Memory B cell (primary cell): ENCODE results near the gene TMEM106C.

Experiments used
- ATAC-seq: fragments of 150-1000 bp; cut with Tn5 transposase; 2 replicates; pipeline ENCODE4 v1.10.0; 2021; ENCODE audit warnings: low read depth, mild to moderate bottlenecking, moderate library complexity
- DNase-seq, 2 donors: peaks; one replicate each; pipeline ENCODE4 v3.0.0; 2022; ENCODE audit warnings: low spot score in 2 of 2
- H3K27ac Mint-ChIP-seq: one replicate; pipeline ENCODE4 v1.8.0; 2022; ENCODE audit warnings: mild to moderate bottlenecking, moderate library complexity, mixed read lengths
- H3K27me3 Mint-ChIP-seq: one replicate; pipeline ENCODE4 v1.8.0; 2022; ENCODE audit warnings: mixed read lengths
- H3K36me3 Mint-ChIP-seq: one replicate; pipeline ENCODE4 v1.8.0; 2022; ENCODE audit warnings: mild to moderate bottlenecking, mixed read lengths
- H3K4me1 Mint-ChIP-seq: one replicate; pipeline ENCODE4 v1.8.0; 2022; ENCODE audit warnings: mixed read lengths
- H3K4me3 Mint-ChIP-seq: one replicate; pipeline ENCODE4 v1.8.0; 2022; ENCODE audit warnings: mild to moderate bottlenecking, moderate library complexity, mixed read lengths
- H3K9me3 Mint-ChIP-seq: one replicate; pipeline ENCODE4 v1.8.0; 2022; ENCODE audit warnings: mixed read lengths

Gene TMEM106C

DNA sequence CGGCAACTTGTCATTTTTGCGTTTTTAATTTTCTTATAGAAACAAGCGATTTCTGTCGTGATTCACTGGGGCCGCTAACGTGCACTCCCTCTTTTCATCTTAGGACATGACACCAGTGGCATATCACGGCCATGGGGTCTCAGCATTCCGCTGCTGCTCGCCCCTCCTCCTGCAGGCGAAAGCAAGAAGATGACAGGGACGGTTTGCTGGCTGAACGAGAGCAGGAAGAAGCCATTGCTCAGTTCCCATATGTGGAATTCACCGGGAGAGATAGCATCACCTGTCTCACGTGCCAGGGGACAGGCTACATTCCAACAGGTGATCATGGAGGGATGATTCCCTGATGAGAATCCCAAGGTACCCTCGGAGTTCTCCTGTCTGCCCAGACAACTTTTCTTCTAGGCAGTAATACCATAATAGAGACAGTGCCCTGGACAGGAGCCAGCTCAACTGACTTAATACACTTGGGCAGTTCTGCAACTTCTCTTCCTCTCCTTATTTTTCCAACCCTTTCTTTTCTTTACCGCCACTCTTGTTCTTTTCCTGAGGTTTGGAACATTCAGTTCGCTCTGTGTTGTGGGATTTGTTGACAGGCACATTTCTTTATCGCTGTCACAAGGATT is 821 bp downstream of the TMEM106C start:
- H3K4me1 Mint-ChIP-seq: peaks cover 13% of the 10 kb centered on the region
- peaks cover 8% of the 10 kb centered on the region for H3K27me3 Mint-ChIP-seq
- H3K9me3 Mint-ChIP-seq: no peaks in the 10 kb centered on the region
- peak overlapping the region; percentile 99 for H3K4me3 Mint-ChIP-seq
- H3K36me3 Mint-ChIP-seq: peaks cover 9% of the 10 kb centered on the region
- peak overlapping the region; percentile 95 for H3K27ac Mint-ChIP-seq
- DNase-seq (no peak), ATAC-seq (no peak)

DNA sequence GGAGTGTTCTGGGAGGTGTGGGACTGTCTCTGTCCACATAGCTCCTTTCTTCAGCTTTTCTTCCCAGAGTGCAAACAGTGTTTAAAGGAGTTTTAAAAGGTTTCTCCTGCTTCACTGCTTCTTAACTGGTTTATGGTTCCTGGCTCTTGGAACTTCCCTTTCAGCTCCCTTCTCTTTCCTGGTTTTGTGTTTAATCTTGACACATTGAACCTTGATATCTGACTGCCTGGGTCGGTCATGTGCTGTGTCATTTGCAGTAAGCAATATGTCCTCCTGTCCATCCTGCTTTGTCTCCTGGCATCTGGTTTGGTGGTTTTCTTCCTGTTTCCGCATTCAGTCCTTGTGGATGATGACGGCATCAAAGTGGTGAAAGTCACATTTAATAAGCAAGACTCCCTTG is 2.2 kb downstream of the TMEM106C start:
- Mint-ChIP-seq H3K36me3 (peaks cover 7% of the 10 kb centered on the region), H3K9me3 (no peaks in the 10 kb centered on the region), H3K4me3 (no peak overlapping the region), H3K4me1 (peaks cover 13% of the 10 kb centered on the region), H3K27ac (no peak overlapping the region), H3K27me3 (peaks cover 2% of the 10 kb centered on the region)
- DNase-seq (no peak), ATAC-seq (no peak)

DNA sequence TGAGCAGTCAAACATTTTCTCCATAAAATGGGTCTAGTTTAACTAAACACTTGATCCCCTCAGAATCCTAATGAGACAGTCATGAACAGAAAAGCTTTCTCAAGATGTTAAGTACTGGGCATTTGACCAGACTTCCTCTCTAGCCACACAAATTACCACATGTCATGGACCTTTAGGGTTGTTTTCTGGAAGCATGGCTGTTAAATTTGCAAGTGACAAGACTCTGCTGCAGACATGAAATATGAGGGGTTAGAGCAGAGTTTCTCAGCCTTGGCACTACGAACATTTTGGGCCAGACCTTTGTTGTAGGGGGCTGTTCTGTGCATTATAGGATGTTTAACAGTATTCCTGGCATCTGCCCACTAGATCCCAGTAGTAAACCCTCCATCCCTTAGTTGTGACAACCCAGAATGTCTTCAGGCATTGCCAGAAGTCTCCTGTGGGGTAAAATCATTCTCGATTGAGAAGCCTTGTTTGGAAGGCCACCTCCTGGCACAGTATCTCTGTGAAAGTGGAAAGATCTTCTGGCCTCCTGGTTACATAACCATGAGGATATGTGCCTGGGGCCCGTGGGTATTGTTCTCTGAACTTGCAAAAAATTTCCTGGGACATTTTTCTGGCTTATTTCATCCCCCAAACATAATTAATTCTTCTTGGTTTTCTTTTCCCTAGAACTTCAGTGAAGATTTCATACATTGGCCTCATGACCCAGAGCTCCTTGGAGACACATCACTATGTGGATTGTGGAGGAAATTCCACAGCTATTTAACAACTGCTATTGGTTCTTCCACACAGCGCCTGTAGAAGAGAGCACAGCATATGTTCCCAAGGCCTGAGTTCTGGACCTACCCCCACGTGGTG is 4.3 kb downstream of the TMEM106C start:
- Mint-ChIP-seq H3K27ac (no peak overlapping the region), H3K4me3 (no peak overlapping the region), H3K36me3 (peaks cover 7% of the 10 kb centered on the region)

DNA sequence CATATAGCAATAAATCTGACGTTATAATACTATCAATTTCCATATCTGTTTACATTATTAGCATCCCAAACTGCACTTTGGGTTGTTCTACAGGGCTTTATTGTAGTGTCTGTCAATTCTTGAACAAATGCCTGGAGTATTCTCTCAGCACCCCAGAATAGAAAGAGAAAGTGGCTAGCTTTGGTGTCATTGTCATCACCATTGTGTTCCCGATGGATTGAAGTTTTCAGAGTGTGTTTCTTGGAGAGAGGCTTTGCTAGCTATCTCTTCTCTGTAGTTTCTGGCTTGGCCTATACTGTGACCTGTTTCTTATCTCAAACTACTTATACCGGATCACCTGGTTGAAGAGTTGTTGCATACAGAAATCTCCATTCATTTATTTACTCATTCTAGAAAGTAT is 6.4 kb downstream of the TMEM106C start:
- ATAC-seq: no peak
- Mint-ChIP-seq H3K9me3 (no peaks in the 10 kb centered on the region), H3K4me1 (peaks cover 3% of the 10 kb centered on the region), H3K4me3 (no peak overlapping the region), H3K27ac (no peak overlapping the region), H3K27me3 (no peaks in the 10 kb centered on the region), H3K36me3 (peaks cover 7% of the 10 kb centered on the region)
- DNase-seq: no peak

More for the DNA sequence above, 4.3 kb downstream of the TMEM106C start:
- Mint-ChIP-seq H3K4me1 (peaks cover 13% of the 10 kb centered on the region), H3K27me3 (no peaks in the 10 kb centered on the region), H3K9me3 (no peaks in the 10 kb centered on the region)
- DNase-seq (no peak), ATAC-seq (no peak)

DNA sequence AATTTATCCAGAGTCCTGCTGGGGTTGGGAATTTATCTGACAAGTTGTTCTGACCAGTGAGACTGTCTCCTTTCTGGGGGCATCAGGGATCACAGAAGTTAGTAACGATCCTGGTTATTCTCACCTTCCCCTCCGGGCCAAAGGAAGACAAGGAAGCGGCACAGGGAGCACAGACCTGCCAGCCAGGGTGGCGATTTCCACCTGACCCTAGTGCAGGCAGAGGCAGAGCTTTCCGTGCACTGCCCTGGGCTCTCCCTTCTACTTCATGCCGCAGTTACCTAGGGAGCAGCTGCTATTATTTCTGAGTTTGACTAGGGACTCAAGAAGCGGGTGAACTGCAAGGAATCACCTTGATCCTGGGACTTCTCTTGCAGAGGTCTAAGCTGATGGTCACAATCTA is 7.4 kb downstream of the TMEM106C start:
- H3K27ac Mint-ChIP-seq: no peak overlapping the region
- DNase-seq (no peak), ATAC-seq (no peak)
- H3K9me3 Mint-ChIP-seq: no peaks in the 10 kb centered on the region
- no peaks in the 10 kb centered on the region for H3K4me1 Mint-ChIP-seq
- H3K36me3 Mint-ChIP-seq: peaks cover 5% of the 10 kb centered on the region
- H3K27me3 Mint-ChIP-seq: no peaks in the 10 kb centered on the region
- no peak overlapping the region for H3K4me3 Mint-ChIP-seq

DNA sequence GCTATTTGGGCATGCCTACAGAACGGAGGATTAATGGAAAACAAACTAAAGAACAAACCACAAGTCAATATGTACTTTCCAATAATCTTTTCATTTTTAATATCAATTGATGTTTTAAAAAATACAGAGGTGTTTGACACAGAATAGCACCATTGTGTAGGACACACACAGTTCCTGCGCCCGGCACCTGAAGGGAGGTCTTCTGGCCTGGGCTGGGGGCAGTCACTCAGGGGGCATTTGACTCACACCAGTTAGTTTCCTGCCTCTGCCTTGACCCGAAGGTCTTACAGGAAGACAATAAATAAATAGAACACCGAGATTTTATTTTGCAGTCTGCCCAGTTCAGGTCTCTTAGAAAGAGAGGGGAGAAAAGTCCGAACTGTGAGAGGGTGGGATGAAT is 9.5 kb downstream of the TMEM106C start:
- no peaks in the 10 kb centered on the region for H3K9me3 Mint-ChIP-seq
- DNase-seq (no peak), ATAC-seq (no peak)
- peaks cover 1% of the 10 kb centered on the region for H3K36me3 Mint-ChIP-seq
- peaks cover 5% of the 10 kb centered on the region for H3K4me1 Mint-ChIP-seq
- no peaks in the 10 kb centered on the region for H3K27me3 Mint-ChIP-seq
- no peak overlapping the region for H3K4me3 Mint-ChIP-seq
- no peak overlapping the region for H3K27ac Mint-ChIP-seq

DNA sequence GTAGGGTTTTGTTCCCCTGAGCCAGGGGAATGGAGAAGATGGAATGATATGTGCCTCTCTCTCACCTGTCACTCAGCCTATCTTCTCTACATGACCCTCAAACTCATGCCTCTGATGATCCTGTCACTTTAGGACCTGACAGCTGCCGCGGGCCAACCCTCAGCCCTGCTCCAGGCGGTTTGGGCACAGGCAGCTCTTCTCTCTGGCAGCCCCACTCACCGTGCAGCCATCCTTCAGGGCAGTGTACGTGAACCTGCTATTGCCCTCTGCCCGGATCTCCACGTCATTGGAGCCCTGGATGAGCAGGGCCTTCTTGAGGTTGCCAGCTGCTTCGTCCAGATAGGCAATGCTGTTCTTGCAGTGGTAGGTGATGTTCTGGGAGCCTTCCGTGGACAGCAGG is 10.5 kb downstream of the TMEM106C start:
- Mint-ChIP-seq H3K36me3 (peaks cover 1% of the 10 kb centered on the region), H3K4me1 (peaks cover 5% of the 10 kb centered on the region), H3K27ac (no peak overlapping the region), H3K9me3 (no peaks in the 10 kb centered on the region), H3K27me3 (peaks cover 1% of the 10 kb centered on the region), H3K4me3 (no peak overlapping the region)
- DNase-seq: no peak
- ATAC-seq: no peak

DNA sequence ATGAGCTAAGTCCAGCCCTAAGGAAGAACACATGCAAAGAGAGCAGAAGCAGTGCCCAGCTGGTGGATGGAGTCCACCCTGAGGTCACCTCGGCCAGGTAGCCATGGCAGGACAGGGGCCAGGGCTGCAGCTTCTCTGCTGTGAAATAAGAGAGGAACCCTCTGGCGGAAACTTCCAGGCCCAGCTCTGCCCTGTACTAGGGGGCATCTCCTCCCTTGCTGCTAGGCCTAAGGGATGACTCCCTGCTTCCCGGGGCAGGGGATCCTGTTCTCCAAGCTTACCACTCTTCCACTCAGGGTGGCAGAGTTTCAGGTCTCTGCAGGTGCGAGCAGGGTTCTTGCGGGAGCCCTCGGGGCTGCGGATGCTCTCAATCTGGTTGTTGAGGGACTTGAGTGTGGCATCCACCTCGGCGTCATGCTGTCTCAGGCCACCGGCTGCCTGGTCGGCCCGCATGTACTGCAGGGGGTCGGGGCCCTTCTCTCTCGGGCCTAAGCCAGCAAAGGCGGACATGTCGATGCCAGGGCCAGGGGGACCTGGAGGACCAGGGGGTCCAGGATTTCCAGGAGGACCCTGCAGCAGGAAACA is 11.7 kb downstream of the TMEM106C start:
- no peaks in the 10 kb centered on the region for H3K9me3 Mint-ChIP-seq
- H3K4me3 Mint-ChIP-seq: no peak overlapping the region
- no peak overlapping the region for H3K27ac Mint-ChIP-seq
- peaks cover 1% of the 10 kb centered on the region for H3K36me3 Mint-ChIP-seq
- ATAC-seq (no peak), DNase-seq (no peak)
- peaks cover 4% of the 10 kb centered on the region for H3K27me3 Mint-ChIP-seq
- H3K4me1 Mint-ChIP-seq: peaks cover 5% of the 10 kb centered on the region

DNA sequence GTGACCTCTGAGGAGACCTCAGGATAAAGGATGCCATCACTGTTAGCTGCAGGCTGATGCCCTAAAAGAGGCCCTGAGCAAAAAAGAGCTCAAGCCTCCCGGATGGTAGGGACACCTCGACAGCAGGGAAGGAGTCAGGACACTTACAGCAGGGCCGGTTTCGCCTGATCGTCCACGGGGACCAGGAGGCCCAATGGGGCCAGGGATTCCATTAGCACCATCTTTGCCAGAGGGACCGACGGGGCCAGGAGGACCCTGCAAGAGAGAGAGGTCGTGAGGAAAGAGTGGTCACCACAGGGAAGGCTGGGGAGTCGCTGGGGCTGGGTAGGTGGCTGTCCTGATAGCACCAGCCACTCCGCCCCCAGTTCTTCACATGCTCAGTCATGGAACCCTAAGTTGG is 12.4 kb downstream of the TMEM106C start:
- Mint-ChIP-seq H3K27me3 (peaks cover 10% of the 10 kb centered on the region), H3K4me3 (no peak overlapping the region), H3K36me3 (peaks cover 1% of the 10 kb centered on the region), H3K9me3 (no peaks in the 10 kb centered on the region), H3K27ac (no peak overlapping the region), H3K4me1 (peaks cover 5% of the 10 kb centered on the region)
- no peak for ATAC-seq
- no peak for DNase-seq

DNA sequence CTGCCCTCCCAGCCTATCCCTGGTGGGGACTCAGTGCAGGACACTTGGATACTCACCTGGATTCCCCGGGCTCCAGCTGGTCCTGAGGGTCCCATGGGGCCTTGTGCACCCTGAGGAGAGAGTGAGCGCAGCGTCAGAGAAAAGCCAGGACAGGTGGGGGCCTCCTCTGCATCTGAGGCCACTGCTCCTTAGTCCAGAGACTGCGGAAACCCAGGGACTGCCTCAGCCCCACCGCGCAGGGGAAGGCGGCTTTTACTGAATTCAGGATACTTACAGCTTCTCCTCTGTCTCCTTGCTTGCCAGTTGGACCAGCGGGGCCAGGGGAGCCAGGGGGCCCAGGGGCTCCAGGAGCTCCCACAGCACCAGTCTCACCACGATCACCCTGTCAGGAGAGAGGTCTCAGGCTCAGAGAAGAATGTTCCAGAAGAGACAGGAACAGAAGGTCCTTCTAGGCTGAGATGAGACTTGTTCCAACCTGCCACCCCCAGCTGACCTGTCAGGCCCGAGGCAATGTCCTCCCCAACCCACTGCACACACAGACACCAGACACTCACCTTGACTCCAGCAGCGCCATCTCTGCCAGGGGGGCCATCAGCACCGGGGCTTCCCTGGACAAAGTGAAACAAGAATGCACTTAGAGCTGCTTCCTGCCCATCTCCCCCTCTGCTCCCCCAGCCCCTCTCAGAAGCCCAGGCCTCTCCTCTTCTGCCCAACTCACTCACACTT is 13.8 kb downstream of the TMEM106C start:
- DNase-seq (no peak), ATAC-seq (no peak)
- H3K36me3 Mint-ChIP-seq: peaks cover 1% of the 10 kb centered on the region
- no peak overlapping the region for H3K4me3 Mint-ChIP-seq
- H3K27ac Mint-ChIP-seq: no peak overlapping the region
- H3K27me3 Mint-ChIP-seq: peaks cover 11% of the 10 kb centered on the region
- H3K9me3 Mint-ChIP-seq: no peaks in the 10 kb centered on the region
- H3K4me1 Mint-ChIP-seq: peaks cover 5% of the 10 kb centered on the region

DNA sequence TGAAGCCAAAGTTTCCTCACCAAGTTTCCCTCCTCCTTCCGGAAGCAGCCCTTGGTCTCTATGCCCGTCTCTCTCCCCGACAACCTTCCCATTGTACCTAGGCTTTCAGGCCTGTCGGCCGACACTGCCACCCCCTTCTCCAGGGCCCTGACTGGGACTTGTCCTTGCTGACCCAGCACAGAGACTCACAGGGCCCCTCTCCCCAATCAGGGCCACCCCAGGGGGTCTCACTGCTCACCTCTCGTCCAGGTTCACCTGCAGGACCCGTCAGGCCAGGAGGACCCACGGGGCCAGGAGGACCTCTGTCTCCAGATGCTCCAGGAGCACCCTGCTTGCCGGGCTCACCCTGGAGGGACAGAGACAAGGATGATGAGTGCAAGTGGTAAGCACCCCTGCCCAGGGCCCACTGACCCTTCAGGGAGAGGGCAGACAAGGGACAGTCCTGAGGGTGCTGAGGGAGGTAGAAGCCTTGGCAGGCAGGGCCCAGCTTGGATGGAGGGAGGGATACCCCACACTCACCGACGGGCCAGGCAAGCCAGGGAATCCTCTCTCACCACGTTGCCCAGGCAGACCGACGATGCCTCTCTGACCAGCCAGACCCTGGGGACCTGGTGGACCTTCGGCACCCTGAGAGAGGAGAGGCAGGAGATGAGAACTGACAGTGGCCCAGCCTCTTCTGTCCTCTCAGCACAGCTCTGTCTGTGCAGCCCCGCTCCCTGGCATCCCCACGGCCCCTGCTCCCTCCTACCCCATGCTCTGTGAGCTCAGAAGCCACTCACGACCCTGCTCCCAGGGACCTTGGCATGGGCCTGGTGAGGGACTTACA is 14.6 kb downstream of the TMEM106C start:
- peaks cover 1% of the 10 kb centered on the region for H3K36me3 Mint-ChIP-seq
- no peaks in the 10 kb centered on the region for H3K9me3 Mint-ChIP-seq
- DNase-seq (no peak), ATAC-seq (no peak)
- H3K27me3 Mint-ChIP-seq: peaks cover 11% of the 10 kb centered on the region
- H3K4me3 Mint-ChIP-seq: no peak overlapping the region
- peaks cover 5% of the 10 kb centered on the region for H3K4me1 Mint-ChIP-seq
- no peak overlapping the region for H3K27ac Mint-ChIP-seq

DNA sequence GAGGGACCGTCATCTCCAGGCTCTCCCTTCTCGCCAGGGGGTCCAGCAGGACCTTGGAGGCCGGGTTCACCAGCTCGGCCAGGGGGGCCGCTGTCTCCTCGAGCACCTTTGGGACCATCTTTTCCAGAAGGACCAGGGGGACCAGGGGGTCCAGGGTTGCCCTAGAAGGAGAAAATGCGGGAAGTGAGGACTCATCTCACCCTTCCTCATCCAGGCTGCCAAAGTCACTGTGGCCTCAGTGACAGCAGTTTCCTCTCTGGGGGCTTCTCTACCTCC is 15.1 kb downstream of the TMEM106C start:
- no peak for DNase-seq
- Mint-ChIP-seq H3K4me3 (no peak overlapping the region), H3K4me1 (peaks cover 5% of the 10 kb centered on the region), H3K27ac (no peak overlapping the region), H3K36me3 (peaks cover 1% of the 10 kb centered on the region), H3K27me3 (peaks cover 11% of the 10 kb centered on the region), H3K9me3 (no peaks in the 10 kb centered on the region)
- ATAC-seq: no peak

DNA sequence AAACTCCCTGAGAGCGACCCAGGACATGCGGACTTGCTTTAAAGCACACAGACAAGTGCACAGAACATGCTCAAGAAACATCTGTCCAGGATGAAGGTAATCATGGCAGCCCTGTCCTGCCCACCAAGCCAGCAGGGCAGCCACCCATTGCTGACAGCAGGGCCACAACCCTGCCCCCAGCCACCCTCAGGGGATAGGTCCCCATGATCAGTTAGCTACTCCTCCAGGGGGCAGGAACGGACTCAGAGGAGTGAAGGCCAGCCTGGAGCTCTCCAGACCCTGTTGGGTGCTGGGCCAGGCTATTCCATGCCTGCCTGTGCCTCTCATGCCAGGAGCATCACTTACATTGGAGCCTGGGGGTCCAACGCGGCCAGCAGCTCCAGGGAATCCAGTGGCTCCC is 15.8 kb downstream of the TMEM106C start:
- H3K9me3 Mint-ChIP-seq: no peaks in the 10 kb centered on the region
- H3K4me1 Mint-ChIP-seq: peaks cover 5% of the 10 kb centered on the region
- no peak for DNase-seq
- H3K4me3 Mint-ChIP-seq: no peak overlapping the region
- H3K27me3 Mint-ChIP-seq: peaks cover 11% of the 10 kb centered on the region
- ATAC-seq: no peak
- H3K36me3 Mint-ChIP-seq: peaks cover 1% of the 10 kb centered on the region
- H3K27ac Mint-ChIP-seq: no peak overlapping the region
